K562 (cell line): ENCODE results near the gene TM9SF4. TPM values are rescaled to one million over a fixed set of nuclear protein-coding genes. Genes with fewer than 3 reads are reported as not detected.

Source experiments
- AFF1 ChIP-seq, 2 experiments: fragments of 450-650 bp; IDR thresholded peaks; 2 replicates each; pipeline ENCODE4 v1.6.1; 2018; ENCODE audit warnings: mild to moderate bottlenecking in 2 of 2, low read depth in 1 of 2; ENCODE audit not compliant: partially characterized antibody in 2 of 2
- CBX1 ChIP-seq: sonication (generic); IDR thresholded peaks from 2 replicates; pipeline ENCODE4 v1.6.1; 2016; ENCODE audit warnings: antibody characterized with exemption, low read depth, mild to moderate bottlenecking
- DACH1 ChIP-seq: fragments of 450-650 bp; IDR thresholded peaks from 2 replicates; pipeline ENCODE4 v1.6.1; 2018; ENCODE audit not compliant: partially characterized antibody
- ELF4 ChIP-seq: fragments of 450-650 bp; formaldehyde crosslinking; IDR thresholded peaks from 2 replicates; pipeline ENCODE4 v1.4.0; 2022; ENCODE audit warnings: missing genetic modification characterization
- FOS ChIP-seq: IDR thresholded peaks from 3 replicates; pipeline ENCODE4 v1.6.1; 2011; ENCODE audit not compliant: insufficient read length; ENCODE audit errors: extremely low read depth
- HES1 ChIP-seq: fragments of 450-650 bp; IDR thresholded peaks from 2 replicates; pipeline ENCODE4 v1.6.1; 2016; ENCODE audit warnings: low read depth, mild to moderate bottlenecking, moderate library complexity
- MAFK ChIP-seq: IDR thresholded peaks from 2 replicates; pipeline ENCODE4 v1.6.1; 2011; ENCODE audit warnings: low read length, improper control_type of control experiment
- MBD2 ChIP-seq: sonication (generic); IDR thresholded peaks from 2 replicates; pipeline ENCODE4 v1.6.1; 2016; ENCODE audit warnings: low read depth, borderline replicate concordance
- MCM2 ChIP-seq: fragments of 450-650 bp; IDR thresholded peaks from 2 replicates; pipeline ENCODE4 v1.6.1; 2017; ENCODE audit warnings: low read depth, mild to moderate bottlenecking
- NBN ChIP-seq: fragments of 450-650 bp; IDR thresholded peaks from 2 replicates; pipeline ENCODE4 v1.6.1; 2016; ENCODE audit warnings: low read depth, mild to moderate bottlenecking
- NFE2 ChIP-seq: IDR thresholded peaks from 2 replicates; pipeline ENCODE4 v1.6.1; 2014; ENCODE audit warnings: antibody characterized with exemption, low read depth
- RAD21 ChIP-seq, 2 experiments: fragments of 250-450 bp in 1 of 2; fragments of 450-650 bp in 1 of 2; sonication (Bioruptor Pico) in 1 of 2; formaldehyde crosslinking in 1 of 2; IDR thresholded peaks in 1 of 2; conservative IDR thresholded peaks in 1 of 2; 2 replicates each; pipeline versions ENCODE4 v1.4.0 to v1.8.0; 2020 to 2022; ENCODE audit warnings: mild to moderate bottlenecking in 2 of 2, moderate library complexity in 1 of 2
- XRCC5 ChIP-seq: fragments of 200-400 bp; formaldehyde crosslinking; IDR thresholded peaks from 2 replicates; pipeline ENCODE4 v1.6.1; 2017; ENCODE audit warnings: low read depth, mild to moderate bottlenecking, low read length
- ZNF316 ChIP-seq: fragments of 450-650 bp; IDR thresholded peaks from 2 replicates; pipeline ENCODE4 v1.6.1; 2016
- ZNF445 ChIP-seq: fragments of 250-450 bp; sonication (Bioruptor Pico); IDR thresholded peaks from 2 replicates; pipeline ENCODE4 v1.4.0; 2020; ENCODE audit warnings: low read depth, mild to moderate bottlenecking, moderate library complexity
- polyA plus RNA-seq, 8 experiments: library from polyadenylated mRNA; depleted of rRNA in 4 of 8; stranded (reverse) in 5 of 8; unstranded in 3 of 8; fragments of >200 nt; fragmentation: Nextera tagmentation in 2 of 8; fragmentation: Illumina TruSeq in 1 of 8; extraction: Ambion mirVana in 2 of 8; extraction: Trizol in 1 of 8; gene quantifications; 2 replicates each; pipeline versions ENCODE4 v1.2.1 to v1.2.3, GENCODE V29; 2011 to 2014; ENCODE audit warnings: inconsistent platforms in 1 of 8, missing spikeins in 1 of 8
- total RNA-seq, 7 experiments: library from RNA; depleted of rRNA in 6 of 7; stranded (reverse); fragments of >200 nt in 6 of 7; fragmentation: Illumina TruSeq in 2 of 7; extraction: Trizol in 2 of 7; gene quantifications; 2 replicates each; pipeline versions ENCODE4 v1.2.1 to v1.2.3, GENCODE V29; 2011 to 2021; ENCODE audit warnings: low replicate concordance in 1 of 7

TM9SF4 gene
- total and polyA plus RNA-seq, 9 of the 15 experiments (the other 6 are each of a cell fraction or from before 2014, with no cell fraction given) = 14.5 to 46.3 (median 26.9) TPM

DNA sequence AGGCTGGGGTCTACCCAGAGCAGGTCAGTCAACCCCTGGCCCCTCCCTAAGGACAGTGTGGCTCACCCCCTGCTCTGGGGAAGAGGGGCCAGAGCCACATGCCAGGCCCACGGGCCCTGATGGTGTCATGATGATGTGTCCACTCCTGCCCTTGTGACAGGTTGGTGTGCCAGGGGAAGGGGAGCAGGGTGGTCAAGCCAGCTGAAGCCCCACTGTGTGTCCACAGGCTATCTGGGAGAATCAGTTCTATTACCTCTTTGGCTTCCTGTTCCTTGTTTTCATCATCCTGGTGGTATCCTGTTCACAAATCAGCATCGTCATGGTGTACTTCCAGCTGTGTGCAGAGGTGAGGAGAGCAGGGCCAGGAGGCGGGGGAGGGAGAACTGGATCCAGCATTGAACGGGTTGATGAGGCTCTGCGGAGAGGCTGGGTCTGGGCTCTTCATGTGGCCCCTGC, 50.3 kb downstream of the TM9SF4 start (continued):
- TF ChIP-seq MAFK = peak; percentile 75
- 0 out of 2 replicates have a peak, but pooled peaks have one; percentile 40 for TF ChIP-seq NBN
- TF ChIP-seq ELF4 = 0 out of 2 replicates have a peak, but pooled peaks have one; percentile 31
- TF ChIP-seq AFF1 (IDR thresholded peaks at IDR 0.05; ENCODE audit: low read depth in 1 of 2, partially characterized antibody in 2 of 2) = peak in 1 of 2 experiments; percentile 44
- peak; percentile 98 for TF ChIP-seq NFE2
- no peak for TF ChIP-seq ZNF445
- TF ChIP-seq XRCC5 = no peak
- peak; percentile 43; the same call in 1 of the 2 replicates for TF ChIP-seq MBD2
- peak; percentile 80 for TF ChIP-seq DACH1
- no peak for TF ChIP-seq HES1
- TF ChIP-seq FOS = no peak
- TF ChIP-seq CBX1 = 0 out of 2 replicates have a peak, but pooled peaks have one; percentile 24
- TF ChIP-seq ZNF316 = peak; percentile 89
- 0 out of 4 replicates have a peak, but pooled peaks of 1 of the 2 experiments have one; percentile 17 for TF ChIP-seq RAD21 (CRISPR knock-in tag; conservative IDR thresholded peaks at IDR 0.05 in 1 of 2, IDR thresholded peaks at IDR 0.05 in 1 of 2)
- TF ChIP-seq MCM2 = no peak
